Right ventricle myocardium superior (tissue), 1 donor: ENCODE data around the gene HAUS7. TPM values are rescaled to one million over a fixed set of nuclear protein-coding genes. Genes with fewer than 3 reads are reported as not detected.
A peak's percentile ranks its signal among the peaks of the same experiment; 100 is the strongest.

Experiments
- ATAC-seq: fragments of 200-7000 bp; cut with Tn5 transposase; one replicate; pipeline ENCODE4 v1.9.1; 2020; ENCODE audit warnings: mild to moderate bottlenecking; ENCODE audit not compliant: poor library complexity
- DNase-seq: peaks from one replicate; pipeline ENCODE4 v3.0.0-alpha.2; 2020
- intact Hi-C: fragments of 100-400 bp; cut with DNase I; formaldehyde crosslinking; loops from one replicate; pipeline ENCODE4 v1.11.2; 2022
- total RNA-seq: library from RNA; stranded (reverse); fragmentation: NEBNext Ultra II Directional; extraction: Animal tissue kit (Norgen Biotek cat#: 25700); gene quantifications from one replicate; pipeline ENCODE4 v1.2.1, GENCODE V29; 2021
- donor health status: DM: no; HTN: yes; CAD: no; lungs with severe emphysema.

HAUS7 gene
- total RNA-seq, 1 donor from 2014 or later: 18.6 TPM

- ATAC-seq: no peak
- intact Hi-C loops: no loop called here
- no peak for DNase-seq
Observed at GRCh38 chrX:153486171-153486570, 15.8 kb upstream of the HAUS7 start.

GRCh38 chrX:153485396-153486080, 15.2 kb upstream of the HAUS7 start:
- ATAC-seq (no peak), DNase-seq (no peak)
- intact Hi-C loops: no loop called here

GRCh38 chrX:153482376-153483015, 12.1 kb upstream of the HAUS7 start:
- DNase-seq: no peak
- ATAC-seq: no peak
- intact Hi-C loops: no loop called here

DNA sequence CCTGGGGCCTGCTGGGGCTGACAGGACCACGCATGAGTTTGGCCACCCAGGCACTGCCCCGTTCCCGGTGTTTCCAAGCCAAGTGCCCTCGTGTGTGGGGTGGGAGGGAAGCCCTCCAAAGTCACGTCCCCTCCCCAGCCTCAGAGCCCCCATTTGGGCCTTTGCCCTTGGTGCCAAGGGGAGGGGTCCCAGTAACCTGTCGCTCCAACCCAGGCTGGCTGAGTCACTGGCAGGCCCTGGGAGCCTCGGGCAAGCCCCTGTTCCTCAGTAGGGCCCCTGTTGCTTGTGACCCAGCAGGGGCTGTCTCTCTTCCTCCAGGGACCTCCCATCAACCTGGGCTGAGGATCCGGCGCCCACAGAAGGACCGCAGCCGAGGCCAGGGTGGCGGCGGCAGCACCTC, 10.7 kb upstream of the HAUS7 start:
- DNase-seq (no peak), ATAC-seq (no peak)
- intact Hi-C loops: no loop called here

GRCh38 chrX:153478746-153479145, 8.4 kb upstream of the HAUS7 start:
- no peak for ATAC-seq
- intact Hi-C loops: no loop called here

DNA sequence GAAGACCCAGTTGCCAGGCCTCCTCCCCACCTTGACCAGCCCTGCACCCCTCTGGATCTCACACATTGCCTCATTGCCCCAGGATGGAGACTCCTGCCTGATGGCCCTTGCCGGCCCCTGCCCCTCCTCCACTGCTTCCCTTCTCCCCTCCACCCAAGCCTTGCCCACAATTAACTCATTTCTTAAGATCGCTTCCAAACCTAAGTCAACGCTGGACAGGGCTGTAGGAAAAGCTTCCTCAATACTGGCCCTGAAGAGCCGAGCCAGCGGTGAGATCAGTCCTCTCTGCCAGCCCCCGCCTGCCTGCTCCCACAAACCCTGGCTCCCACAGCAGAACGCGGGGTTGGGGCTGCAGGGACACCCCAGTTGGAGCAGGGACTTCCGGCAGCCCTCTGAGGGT, 7.5 kb upstream of the HAUS7 start:
- ATAC-seq: peak; percentile 36
- intact Hi-C loops: no loop called here
- DNase-seq: peak; percentile 53

More at GRCh38 chrX:153478746-153479145, 8.4 kb upstream of the HAUS7 start:
- no peak for DNase-seq

GRCh38 chrX:153477364-153477857, 7.0 kb upstream of the HAUS7 start:
- intact Hi-C loops: no loop called here
- no peak for ATAC-seq
- no peak for DNase-seq

- ATAC-seq (peak; percentile 65), DNase-seq (peak; percentile 55)
- intact Hi-C loops: no loop called here
Observed at GRCh38 chrX:153476666-153477363, 6.4 kb upstream of the HAUS7 start.

DNA sequence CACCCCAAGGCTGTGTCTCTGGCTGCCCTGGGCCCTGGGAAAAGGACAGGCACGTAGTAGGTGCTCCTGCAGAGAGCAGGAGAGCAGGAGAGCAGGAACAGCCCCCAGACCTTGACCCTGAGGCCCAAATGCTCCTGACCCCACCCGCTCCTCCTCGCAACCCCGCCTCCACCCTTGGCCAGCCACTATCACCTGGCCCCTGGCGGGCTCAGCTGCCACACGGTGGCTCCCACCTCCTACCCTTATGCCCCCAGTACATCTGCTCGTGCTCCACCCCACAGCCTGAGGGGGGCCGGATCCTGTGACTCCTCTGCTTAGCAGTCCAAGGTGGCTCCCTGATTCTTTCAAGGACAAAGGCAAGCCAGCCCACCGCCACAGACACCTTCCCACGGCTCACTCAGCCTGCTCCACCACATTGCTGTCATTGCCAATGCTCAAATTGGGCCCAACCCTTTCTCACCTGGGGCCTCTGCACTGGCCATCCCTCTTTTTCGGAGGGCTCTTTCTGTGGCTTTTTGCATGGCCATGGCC, 5.4 kb upstream of the HAUS7 start:
- intact Hi-C loops: no loop called here
- no peak for DNase-seq

GRCh38 chrX:153475271-153475670, 4.9 kb upstream of the HAUS7 start:
- intact Hi-C loops: no loop called here
- DNase-seq (no peak), ATAC-seq (no peak)

More for the DNA sequence above, 5.4 kb upstream of the HAUS7 start:
- ATAC-seq: no peak

- DNase-seq (peak; percentile 82), ATAC-seq (no peak)
- intact Hi-C loops: loop anchor here (5.0 kb wide), 1 partner anchor 33 kb away; no protein-coding TSS in a partner anchor
Observed at GRCh38 chrX:153474718-153475117, 4.3 kb upstream of the HAUS7 start.

- intact Hi-C loops: loop anchor here (5.0 kb wide), 1 partner anchor 33 kb away; no protein-coding TSS in a partner anchor
- DNase-seq (no peak), ATAC-seq (no peak)
Observed at GRCh38 chrX:153474266-153474665, 3.9 kb upstream of the HAUS7 start.

GRCh38 chrX:153473126-153473525, 2.8 kb upstream of the HAUS7 start:
- intact Hi-C loops: loop anchor here (5.0 kb wide), 1 partner anchor 34 kb away; no protein-coding TSS in a partner anchor
- ATAC-seq (no peak), DNase-seq (no peak)

GRCh38 chrX:153471663-153472280, 1.4 kb upstream of the HAUS7 start:
- intact Hi-C loops: loop anchor here (5.0 kb wide), 1 partner anchor 36 kb away; no protein-coding TSS in a partner anchor
- ATAC-seq: no peak
- DNase-seq: no peak

DNA sequence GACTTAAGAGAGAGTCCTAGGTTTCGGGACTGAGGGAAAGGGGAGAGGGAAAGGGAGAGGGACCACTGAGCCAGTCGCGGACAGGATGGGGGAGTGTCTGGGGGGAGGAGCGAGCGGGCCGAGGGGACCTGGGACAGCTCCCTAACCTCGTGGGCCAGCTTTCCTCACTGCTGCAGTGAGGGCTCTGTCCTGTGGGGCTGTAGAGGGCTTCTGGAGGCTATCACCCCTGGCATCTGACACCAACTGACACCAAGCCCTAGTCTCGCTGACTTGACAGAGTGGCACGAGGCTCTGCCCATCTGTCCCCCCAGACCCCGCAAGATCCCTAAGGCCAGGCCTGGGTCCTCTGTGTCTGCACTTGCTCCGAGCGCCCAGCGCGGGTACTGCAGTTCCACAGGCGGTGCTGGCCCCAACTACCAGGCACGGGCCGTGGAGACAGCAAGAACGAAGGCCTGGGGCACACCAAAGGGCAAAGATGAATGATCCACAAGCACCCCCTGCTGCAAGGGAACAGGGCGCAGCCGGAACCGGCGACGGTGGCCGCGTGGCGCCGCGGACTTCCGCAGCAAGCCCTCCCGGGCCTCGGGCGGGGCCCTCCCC, 465 bp downstream of the HAUS7 start:
- ATAC-seq (peak; percentile 37), DNase-seq (no peak)
- intact Hi-C loops: loop anchor here (5.0 kb wide), 1 partner anchor 37 kb away; no protein-coding TSS in a partner anchor

DNA sequence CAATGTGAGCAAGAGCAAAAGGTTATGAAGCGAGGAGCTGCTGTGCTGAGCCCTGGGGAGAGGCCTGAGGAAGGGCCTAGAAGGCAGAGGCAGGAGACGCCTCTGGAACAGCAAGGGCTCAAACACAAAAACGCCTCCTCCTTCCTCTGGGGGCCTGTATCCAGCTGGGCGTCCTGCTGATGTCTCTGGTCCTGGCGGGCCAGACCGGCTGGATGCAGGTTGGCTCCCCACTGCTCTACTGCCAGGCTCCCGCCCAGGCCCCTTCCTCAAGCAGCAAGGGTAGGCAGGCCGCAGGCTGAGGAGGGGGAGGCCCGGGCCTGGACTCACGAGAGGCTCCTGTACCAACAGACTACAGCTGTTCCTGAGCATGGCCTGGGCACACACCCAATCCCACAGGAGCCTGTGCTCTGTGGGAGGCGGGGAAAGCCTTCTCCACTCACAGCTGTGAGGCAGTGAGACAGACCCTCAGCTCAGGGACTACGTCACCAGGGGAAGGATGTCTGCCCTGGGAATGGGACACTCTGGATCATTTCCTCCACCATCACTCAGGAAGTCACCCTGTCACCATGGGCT, 2.3 kb downstream of the HAUS7 start:
- intact Hi-C loops: no loop called here
- ATAC-seq (no peak), DNase-seq (peak; percentile 47)

- ATAC-seq (no peak), DNase-seq (no peak)
- intact Hi-C loops: no loop called here
Observed at GRCh38 chrX:153465691-153466380, 4.5 kb downstream of the HAUS7 start.
